SU-DHL-6 (cell line): Measurements from ENCODE around the gene ZNF512.
"Not testable (repeated sequence)": the region's sequence is repeated elsewhere in the genome, so short reads cannot be mapped to it uniquely, and the experiment has no call there.

ENCODE experiments used
- H2AFZ ChIP-seq: fragments of 200-600 bp; sonication (generic); 2 replicates; pipeline ENCODE4 v1.6.1; 2014; ENCODE audit warnings: low read depth, mild to moderate bottlenecking, moderate library complexity, mixed read lengths, antibody characterized with exemption, low read length; ENCODE audit not compliant: severe bottlenecking
- H3F3A ChIP-seq: fragments of 200-600 bp; shearing (Covaris generic); 2 replicates; pipeline ENCODE4 v1.6.0; 2016; ENCODE audit warnings: antibody characterized with exemption, mild to moderate bottlenecking; ENCODE audit not compliant: insufficient read depth
- H3K27ac ChIP-seq: fragments of 200-600 bp; sonication (generic); 2 replicates; pipeline ENCODE4 v1.5.1; 2016; ENCODE audit warnings: low read depth, mild to moderate bottlenecking, low read length, moderate library complexity, mixed read lengths
- H3K27me3 ChIP-seq: fragments of 200-600 bp; sonication (generic), shearing (Covaris generic); 2 replicates; pipeline ENCODE4 v1.6.0; 2014; ENCODE audit warnings: mild to moderate bottlenecking, low read length
- H3K36me3 ChIP-seq: fragments of 200-600 bp; sonication (generic); 2 replicates; pipeline ENCODE4 v1.6.1; 2014; ENCODE audit warnings: mild to moderate bottlenecking, low read length, mixed read lengths
- H3K4me2 ChIP-seq: fragments of 300-600, 200-600 bp; shearing (Covaris generic), sonication (generic); 2 replicates; pipeline ENCODE4 v1.6.0; 2014; ENCODE audit warnings: low read length, low read depth, mild to moderate bottlenecking; ENCODE audit not compliant: poor library complexity, severe bottlenecking
- H3K4me3 ChIP-seq: fragments of 200-600 bp; sonication (generic); 2 replicates; pipeline ENCODE4 v1.5.1; 2014; ENCODE audit warnings: antibody characterized with exemption, low read length, mild to moderate bottlenecking, mixed read lengths; ENCODE audit not compliant: insufficient read depth, poor library complexity, severe bottlenecking
- H3K79me2 ChIP-seq: fragments of 200-600 bp; sonication (generic); 2 replicates; pipeline ENCODE4 v1.6.1; 2014; ENCODE audit warnings: mild to moderate bottlenecking, low read length, moderate library complexity; ENCODE audit not compliant: insufficient read depth
- H3K9ac ChIP-seq: fragments of 200-600 bp; sonication (generic); 2 replicates; pipeline ENCODE4 v1.7.0; 2014; ENCODE audit warnings: mild to moderate bottlenecking, low read length
- H3K9me2 ChIP-seq: fragments of 200-600 bp; sonication (generic); replicated peaks from 2 replicates; pipeline ENCODE4 v1.6.1; 2014; ENCODE audit warnings: low read length; ENCODE audit not compliant: insufficient read depth
- H3K9me3 ChIP-seq: fragments of 200-600 bp; sonication (generic); 2 replicates; pipeline ENCODE4 v1.6.1; 2014; ENCODE audit warnings: low read length, mixed read lengths; ENCODE audit not compliant: insufficient read depth
- H4K20me1 ChIP-seq: fragments of 200-600 bp; sonication (generic); 2 replicates; pipeline ENCODE4 v1.6.1; 2014; ENCODE audit warnings: low read depth, mild to moderate bottlenecking, antibody characterized with exemption, low read length, moderate library complexity, mixed read lengths
- EZH2phosphoT487 ChIP-seq: fragments of 200-600 bp; sonication (generic), shearing (Covaris generic); conservative IDR thresholded peaks from 2 replicates; pipeline ENCODE4 v1.6.1; 2018; ENCODE audit warnings: mild to moderate bottlenecking, antibody characterized with exemption, low read length, moderate library complexity, mixed read lengths
- TF ChIP-seq, protein P1 (sequence below): fragments of 200-600 bp; sonication (generic); IDR thresholded peaks from one replicate; pipeline ENCODE4 v1.5.1; 2017; ENCODE audit warnings: antibody characterized with exemption, mild to moderate bottlenecking, low read length, moderate library complexity; ENCODE audit not compliant: insufficient read depth, poor library complexity, severe bottlenecking

The ZNF512 gene

DNA sequence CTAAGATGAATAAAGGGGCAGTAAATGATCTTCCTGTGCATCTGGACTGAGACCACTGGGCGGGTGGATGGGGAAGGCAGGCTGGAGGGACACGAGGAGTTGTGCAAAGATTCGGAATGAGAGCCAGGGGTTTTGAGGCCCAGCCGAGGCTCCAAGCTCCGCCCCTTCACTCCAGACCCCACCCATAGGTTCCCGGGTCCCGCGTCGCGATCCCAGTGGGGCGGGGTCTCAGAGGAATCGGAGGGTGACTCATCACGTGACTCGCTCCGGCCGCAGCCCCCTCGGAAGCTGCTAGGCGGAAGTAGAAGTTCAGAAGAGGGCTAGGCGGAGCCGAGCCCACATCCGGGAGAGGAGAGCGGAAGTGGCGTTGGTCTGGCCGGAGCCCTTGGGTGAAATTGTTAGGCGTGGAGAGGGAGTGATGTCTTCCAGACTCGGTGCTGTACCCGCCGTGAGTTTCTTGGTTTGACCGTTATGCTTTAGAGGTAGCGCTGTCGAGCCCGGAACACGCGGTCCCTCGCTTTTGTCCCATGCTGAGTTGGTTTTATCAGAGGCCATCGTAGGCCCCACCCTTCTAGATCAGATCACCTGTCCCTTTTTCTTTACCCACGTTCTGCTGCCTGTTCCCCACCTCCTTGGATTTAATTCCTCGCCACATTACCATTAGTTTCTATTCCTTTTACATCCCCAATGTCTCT, at the start of gene ZNF512:
ZNF512 (plus strand) TSS at position 348 of the 695 bp plus-strand sequence; CDS start at position 419, 71 bp downstream.
- H3K9ac ChIP-seq: peak within 1 kb of the TSS; percentile 78
- H3K4me3 ChIP-seq: peak within 1 kb of the TSS; percentile 76
- peaks cover 6% of the 10 kb centered on the region; the same call in 1 of the 2 replicates for H3F3A ChIP-seq
- TF ChIP-seq, protein P1, sequence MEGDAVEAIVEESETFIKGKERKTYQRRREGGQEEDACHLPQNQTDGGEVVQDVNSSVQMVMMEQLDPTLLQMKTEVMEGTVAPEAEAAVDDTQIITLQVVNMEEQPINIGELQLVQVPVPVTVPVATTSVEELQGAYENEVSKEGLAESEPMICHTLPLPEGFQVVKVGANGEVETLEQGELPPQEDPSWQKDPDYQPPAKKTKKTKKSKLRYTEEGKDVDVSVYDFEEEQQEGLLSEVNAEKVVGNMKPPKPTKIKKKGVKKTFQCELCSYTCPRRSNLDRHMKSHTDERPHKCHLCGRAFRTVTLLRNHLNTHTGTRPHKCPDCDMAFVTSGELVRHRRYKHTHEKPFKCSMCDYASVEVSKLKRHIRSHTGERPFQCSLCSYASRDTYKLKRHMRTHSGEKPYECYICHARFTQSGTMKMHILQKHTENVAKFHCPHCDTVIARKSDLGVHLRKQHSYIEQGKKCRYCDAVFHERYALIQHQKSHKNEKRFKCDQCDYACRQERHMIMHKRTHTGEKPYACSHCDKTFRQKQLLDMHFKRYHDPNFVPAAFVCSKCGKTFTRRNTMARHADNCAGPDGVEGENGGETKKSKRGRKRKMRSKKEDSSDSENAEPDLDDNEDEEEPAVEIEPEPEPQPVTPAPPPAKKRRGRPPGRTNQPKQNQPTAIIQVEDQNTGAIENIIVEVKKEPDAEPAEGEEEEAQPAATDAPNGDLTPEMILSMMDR: no peak
- TF ChIP-seq EZH2phosphoT487: no peak
- no peaks in the 10 kb centered on the region for H3K9me3 ChIP-seq
- H3K27me3 ChIP-seq: no peaks in the 10 kb centered on the region
- peaks cover 1% of the 10 kb centered on the region; the same call in 1 of the 2 replicates for H4K20me1 ChIP-seq
- H3K27ac ChIP-seq: peak within 1 kb of the TSS; percentile 37
- no peaks in the 10 kb centered on the region for H3K9me2 ChIP-seq
- peak within 1 kb of the TSS; percentile 83 for H2AFZ ChIP-seq
- H3K4me2 ChIP-seq: peak within 1 kb of the TSS; percentile 71
- H3K36me3 ChIP-seq: no peaks in the 10 kb centered on the region
- H3K79me2 ChIP-seq: peaks cover 48% of the 10 kb centered on the region

DNA sequence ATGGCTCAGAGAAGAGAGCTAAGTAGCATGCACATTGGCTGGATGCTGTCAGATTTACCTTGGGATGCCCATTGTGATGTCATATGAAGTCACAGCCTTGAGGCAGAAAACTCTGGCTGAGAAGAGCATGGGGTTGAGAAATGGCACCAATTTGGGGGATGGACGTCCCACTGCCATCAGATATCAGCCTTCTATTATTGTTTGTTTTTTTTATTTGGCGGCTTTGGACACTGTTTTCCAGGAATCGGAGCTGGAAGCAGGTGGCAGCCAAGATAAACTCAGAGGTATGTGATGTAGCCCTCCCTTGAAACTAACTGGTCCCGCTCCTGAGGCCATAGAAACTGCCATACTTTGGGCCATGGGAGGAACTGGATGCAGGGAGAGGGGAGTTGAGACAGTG, 45.6 kb upstream of the ZNF512 start:
- Histone ChIP-seq H2AFZ (no peak overlapping the region), H3K9me2 (no peaks in the 10 kb centered on the region), H3K79me2 (no peaks in the 10 kb centered on the region), H3K27me3 (no peaks in the 10 kb centered on the region), H3K4me2 (no peak overlapping the region), H3F3A (no peaks in the 10 kb centered on the region), H3K9me3 (no peaks in the 10 kb centered on the region), H3K9ac (no peak overlapping the region), H3K4me3 (no peak overlapping the region), H4K20me1 (no peaks in the 10 kb centered on the region), H3K36me3 (no peaks in the 10 kb centered on the region), H3K27ac (no peak overlapping the region)
- TF ChIP-seq, protein P1: no peak
- TF ChIP-seq EZH2phosphoT487: no peak

GRCh38 chr2:27538839-27539450, 43.9 kb upstream of the ZNF512 start:
- H3K9me2 ChIP-seq, H3K36me3 ChIP-seq, H3K9me3 ChIP-seq, H3K27me3 ChIP-seq, H3K4me2 ChIP-seq, H3K27ac ChIP-seq, H3K4me3 ChIP-seq, H3F3A ChIP-seq, H3K9ac ChIP-seq, H2AFZ ChIP-seq, H4K20me1 ChIP-seq, H3K79me2 ChIP-seq: not testable (repeated sequence)

- not testable (repeated sequence) for H3K79me2 ChIP-seq, H3K9me2 ChIP-seq, H3K27me3 ChIP-seq, H3K4me3 ChIP-seq, H3K27ac ChIP-seq, H4K20me1 ChIP-seq, H3K9me3 ChIP-seq, H3F3A ChIP-seq, H3K36me3 ChIP-seq, H3K9ac ChIP-seq, H2AFZ ChIP-seq, H3K4me2 ChIP-seq
These were observed 43.2 kb upstream of the ZNF512 start for GRCh38 chr2:27539649-27540048.
